Coronary artery (tissue), 2 donors: ENCODE results near the gene TMEM200B.
"Not testable (repeated sequence)": the region's sequence is repeated elsewhere in the genome, so short reads cannot be mapped to it uniquely, and the experiment has no call there.

ENCODE experiments used
- DNase-seq: peaks from one replicate; pipeline ENCODE4 v3.0.0-alpha.2; 2017; ENCODE audit warnings: low spot score
- H3K27ac ChIP-seq, 2 donors: fragments of 200-600 bp; sonication (generic); one replicate each; pipeline ENCODE4 v1.5.1; 2016 to 2019
- H3K4me3 ChIP-seq: fragments of 200-600 bp; sonication (generic); 2 replicates; pipeline ENCODE4 v1.5.1; 2016; ENCODE audit warnings: mild to moderate bottlenecking, moderate library complexity
- CTCF ChIP-seq: fragments of 200-600 bp; sonication (generic); IDR thresholded peaks from one replicate; pipeline ENCODE4 v1.5.1; 2019; ENCODE audit warnings: antibody characterized with exemption

Gene TMEM200B

DNA sequence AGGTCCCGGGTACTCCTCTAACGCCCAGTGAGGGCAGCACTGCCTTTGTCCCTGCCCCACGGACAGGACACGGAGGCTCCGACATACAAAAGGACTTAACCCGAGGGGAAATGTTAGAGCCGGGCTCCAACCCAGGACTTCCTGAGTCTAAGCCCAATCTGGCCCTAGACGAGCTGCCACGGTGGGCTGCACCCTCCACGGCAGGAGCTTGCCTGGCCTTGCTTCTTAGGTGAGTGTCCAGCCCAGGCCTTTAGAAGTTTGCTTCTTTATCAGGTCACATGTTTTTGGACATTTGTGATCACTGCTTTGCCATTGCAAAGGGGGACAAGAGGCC, 11.0 kb upstream of the TMEM200B start:
- H3K4me3 ChIP-seq = no peak overlapping the region
- H3K27ac ChIP-seq = no peak overlapping the region
- no peak for DNase-seq
- no peak for TF ChIP-seq CTCF

DNA sequence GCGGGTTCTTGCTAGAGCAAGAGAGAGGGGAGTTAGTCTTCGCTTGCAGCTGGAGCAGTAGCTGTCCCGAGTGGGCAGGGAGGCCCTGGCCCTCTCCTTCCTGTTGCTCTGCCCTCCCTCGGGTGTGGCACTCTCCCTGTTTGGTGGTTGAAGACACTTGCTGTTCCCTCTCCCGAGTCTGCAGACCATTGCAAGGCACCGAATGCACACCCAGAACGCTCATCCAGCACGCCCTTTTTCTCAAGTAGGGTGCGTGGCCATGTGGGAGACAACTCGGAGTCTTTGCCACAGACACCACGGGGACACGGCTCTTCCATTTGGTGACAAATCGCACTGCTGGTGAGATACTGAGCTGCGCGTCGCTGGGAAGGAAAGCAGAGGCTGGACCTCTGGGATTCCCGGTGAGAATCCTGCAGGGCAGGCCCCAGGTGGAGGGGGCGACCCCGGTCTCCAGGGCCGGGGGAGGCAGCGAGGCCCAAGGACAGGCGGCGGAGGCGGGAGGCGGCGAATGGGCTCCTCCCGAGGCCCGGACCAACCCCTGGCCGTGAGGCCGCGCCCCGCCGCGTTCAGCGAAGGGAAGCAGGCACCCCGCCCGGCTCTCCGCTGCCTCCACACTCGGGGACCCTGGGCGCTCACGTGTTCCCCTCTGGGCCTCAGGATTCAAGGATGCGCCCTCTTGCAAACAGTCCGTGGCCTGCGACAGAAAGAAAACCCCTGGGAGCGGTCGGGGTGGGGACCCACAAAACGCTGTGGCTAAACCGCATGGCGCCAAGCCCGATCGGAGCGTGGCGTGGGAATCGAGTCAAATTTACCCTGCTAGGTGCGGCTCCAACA, 10.4 kb upstream of the TMEM200B start:
- no peak for TF ChIP-seq CTCF
- no peak overlapping the region for H3K4me3 ChIP-seq
- no peak for DNase-seq
- no peak overlapping the region for H3K27ac ChIP-seq

DNA sequence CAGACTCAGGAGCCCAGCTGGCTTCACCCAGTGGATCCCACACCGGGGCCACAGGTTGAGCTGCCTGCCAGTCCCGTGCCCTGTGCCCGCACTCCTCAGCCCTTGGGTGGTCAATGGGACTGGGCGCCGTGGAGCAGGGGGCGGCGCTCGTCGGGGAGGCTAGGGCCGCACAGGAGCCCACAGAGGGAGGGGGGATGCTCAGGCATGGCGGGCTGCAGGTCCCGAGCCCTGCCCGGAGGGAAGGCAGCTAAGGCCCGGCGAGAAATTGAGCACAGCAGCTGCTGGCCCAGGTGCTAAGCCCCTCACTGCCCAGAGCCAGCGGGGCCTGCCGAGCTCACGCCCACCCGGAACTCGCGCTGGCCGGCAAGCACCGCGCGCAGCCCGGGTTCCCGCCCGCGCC, 7.4 kb upstream of the TMEM200B start:
- not testable (repeated sequence) for H3K27ac ChIP-seq, H3K4me3 ChIP-seq, DNase-seq

DNA sequence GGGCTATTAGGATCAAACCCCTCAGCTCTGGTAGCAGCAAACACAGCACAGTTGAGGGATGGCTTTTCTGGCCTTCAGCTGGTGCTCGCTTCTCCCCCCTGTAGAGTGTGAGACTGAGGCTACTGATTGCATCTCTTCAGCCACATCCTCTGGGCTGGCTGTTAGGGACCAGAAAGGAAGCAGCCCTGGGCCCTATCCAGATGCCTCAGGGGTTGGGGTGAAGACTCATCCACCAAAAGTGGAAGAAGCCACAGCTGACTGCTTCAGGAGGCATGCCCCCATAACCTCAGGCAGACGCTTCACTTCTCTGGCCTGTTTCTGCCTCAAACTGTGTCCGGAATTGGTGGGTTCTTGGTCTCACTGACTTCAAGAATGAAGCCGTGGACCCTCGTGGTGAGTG, 6.2 kb upstream of the TMEM200B start:
- H3K4me3 ChIP-seq = no peak overlapping the region
- no peak overlapping the region for H3K27ac ChIP-seq
- DNase-seq = no peak
- no peak for TF ChIP-seq CTCF

- Histone ChIP-seq H3K27ac (no peak overlapping the region), H3K4me3 (no peak overlapping the region)
- no peak for TF ChIP-seq CTCF
- no peak for DNase-seq
These were observed 5.0 kb upstream of the TMEM200B start for GRCh38 chr1:29128739-29129138.

DNA sequence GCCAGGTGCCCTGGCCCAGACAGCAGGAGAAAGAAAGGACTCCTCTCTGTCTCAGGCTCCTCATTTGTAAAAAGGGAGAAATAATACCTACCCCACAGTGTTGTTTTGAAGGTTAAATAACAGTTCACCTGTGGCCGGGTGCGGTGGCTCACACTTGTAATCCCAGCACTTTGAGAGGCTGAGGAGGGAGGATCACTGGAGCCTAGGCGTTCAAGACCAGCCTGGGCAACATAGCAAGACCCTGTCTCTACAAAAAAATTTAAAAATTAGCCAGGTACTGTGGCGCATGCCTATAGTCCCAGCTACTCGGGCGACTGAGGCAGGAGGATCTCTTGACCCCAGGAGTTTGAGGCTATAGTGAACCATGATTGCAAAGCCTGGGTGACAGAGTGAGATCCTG, 2.5 kb upstream of the TMEM200B start:
- TF ChIP-seq CTCF = no peak
- Histone ChIP-seq H3K27ac (no peak overlapping the region), H3K4me3 (no peak overlapping the region)
- no peak for DNase-seq

DNA sequence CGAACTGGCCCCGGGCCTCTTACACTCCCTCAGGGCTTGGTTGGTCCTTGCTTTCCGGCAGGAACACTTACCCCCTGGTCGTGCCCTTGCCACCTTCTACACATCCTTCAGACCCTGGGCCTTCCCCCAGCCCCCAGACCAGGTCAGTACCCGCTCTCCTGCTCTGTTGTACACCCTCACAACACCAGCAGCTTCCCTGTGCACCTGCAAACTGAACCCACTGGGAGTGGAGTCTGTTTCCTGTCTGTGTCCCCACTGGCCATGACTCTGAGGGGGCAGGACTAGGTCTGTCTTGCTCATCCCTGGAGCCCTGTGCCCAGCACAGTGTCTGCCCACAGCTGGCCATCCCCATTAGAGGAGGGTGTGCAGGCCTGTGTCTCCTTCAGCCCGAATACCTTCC, 2.1 kb upstream of the TMEM200B start:
- Histone ChIP-seq H3K4me3 (no peak overlapping the region), H3K27ac (peak overlapping the region; percentile 95 to 99)
- no peak for DNase-seq
- TF ChIP-seq CTCF = no peak
